Fibroblast of the aortic adventitia (primary cell): ENCODE measurements around the gene TPD52L1. TPM values are rescaled to one million over a fixed set of nuclear protein-coding genes. Genes with fewer than 3 reads are reported as not detected.
A peak's percentile ranks its signal among the peaks of the same experiment; 100 is the strongest.

ENCODE experiments used
- DNase-seq: peaks from one replicate; pipeline ENCODE4 v3.0.0-alpha.2; 2010; ENCODE audit warnings: low read depth
- H3K4me3 ChIP-seq: 2 replicates; pipeline ENCODE4 v1.5.1; 2011; ENCODE audit warnings: low read depth, mild to moderate bottlenecking, control low read depth, low read length, moderate library complexity
- total RNA-seq: library from RNA; depleted of rRNA; stranded (reverse); fragments of >200 nt; gene quantifications from 2 replicates; pipeline ENCODE4 v1.2.3, GENCODE V29; 2012; ENCODE audit warnings: low replicate concordance
- TF ChIP-seq, protein P1 (sequence below): IDR thresholded peaks from 2 replicates; pipeline ENCODE4 v1.5.1; 2011; ENCODE audit warnings: mild to moderate bottlenecking, low read length, control low read depth, inconsistent platforms; ENCODE audit not compliant: insufficient read depth

TPD52L1 gene
- total RNA-seq, 1 donor = 20.8 TPM

DNA sequence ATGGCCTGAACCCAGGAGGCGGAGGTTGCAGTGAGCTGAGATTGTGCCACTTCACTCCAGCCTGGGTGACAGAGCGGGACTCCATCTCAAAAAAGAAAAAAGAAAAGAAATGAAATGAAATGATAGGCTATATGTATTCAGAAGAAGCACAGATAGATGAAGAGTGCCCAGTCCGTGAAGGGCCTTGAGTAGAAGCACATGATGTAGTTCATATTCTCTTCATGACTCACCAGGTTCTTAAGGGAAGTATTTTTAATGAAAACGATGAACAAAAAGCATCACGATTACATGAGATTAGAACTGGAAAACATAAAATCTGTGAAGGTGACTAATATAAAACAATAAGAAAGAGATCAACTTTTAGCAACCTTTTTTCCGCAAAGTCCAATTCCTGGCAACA, 29.8 kb downstream of the TPD52L1 start:
- no peak for DNase-seq
- no peak overlapping the region for H3K4me3 ChIP-seq
- TF ChIP-seq, protein P1, sequence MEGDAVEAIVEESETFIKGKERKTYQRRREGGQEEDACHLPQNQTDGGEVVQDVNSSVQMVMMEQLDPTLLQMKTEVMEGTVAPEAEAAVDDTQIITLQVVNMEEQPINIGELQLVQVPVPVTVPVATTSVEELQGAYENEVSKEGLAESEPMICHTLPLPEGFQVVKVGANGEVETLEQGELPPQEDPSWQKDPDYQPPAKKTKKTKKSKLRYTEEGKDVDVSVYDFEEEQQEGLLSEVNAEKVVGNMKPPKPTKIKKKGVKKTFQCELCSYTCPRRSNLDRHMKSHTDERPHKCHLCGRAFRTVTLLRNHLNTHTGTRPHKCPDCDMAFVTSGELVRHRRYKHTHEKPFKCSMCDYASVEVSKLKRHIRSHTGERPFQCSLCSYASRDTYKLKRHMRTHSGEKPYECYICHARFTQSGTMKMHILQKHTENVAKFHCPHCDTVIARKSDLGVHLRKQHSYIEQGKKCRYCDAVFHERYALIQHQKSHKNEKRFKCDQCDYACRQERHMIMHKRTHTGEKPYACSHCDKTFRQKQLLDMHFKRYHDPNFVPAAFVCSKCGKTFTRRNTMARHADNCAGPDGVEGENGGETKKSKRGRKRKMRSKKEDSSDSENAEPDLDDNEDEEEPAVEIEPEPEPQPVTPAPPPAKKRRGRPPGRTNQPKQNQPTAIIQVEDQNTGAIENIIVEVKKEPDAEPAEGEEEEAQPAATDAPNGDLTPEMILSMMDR = no peak

GRCh38 chr6:125188037-125188436, 34.5 kb downstream of the TPD52L1 start:
- TF ChIP-seq, protein P1 = no peak
- DNase-seq = peak; percentile 47
- H3K4me3 ChIP-seq = no peak overlapping the region

- no peak for DNase-seq
- H3K4me3 ChIP-seq = no peak overlapping the region
- TF ChIP-seq, protein P1 = no peak
These were observed 35.1 kb downstream of the TPD52L1 start for GRCh38 chr6:125188594-125189203.

DNA sequence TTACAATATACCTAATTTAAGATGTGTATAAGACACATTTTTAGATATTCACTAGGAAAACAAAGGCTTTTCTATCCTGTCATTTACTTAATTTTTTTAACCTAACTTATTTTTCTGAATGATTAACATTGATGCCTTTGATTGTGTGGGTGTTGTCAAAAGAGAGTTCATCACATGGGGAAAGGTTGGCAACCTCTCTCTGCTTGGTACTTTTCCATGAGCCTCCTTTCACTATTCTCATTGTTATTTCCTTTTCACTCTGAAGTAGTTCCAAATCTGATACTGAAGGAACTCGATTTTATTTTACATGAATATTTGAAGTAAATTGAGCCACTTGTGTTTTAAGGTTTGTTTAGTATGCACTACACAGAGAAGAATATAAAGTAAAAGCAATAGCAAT, 35.9 kb downstream of the TPD52L1 start:
- TF ChIP-seq, protein P1 = no peak
- H3K4me3 ChIP-seq = no peak overlapping the region
- no peak for DNase-seq

GRCh38 chr6:125190667-125191066, 37.1 kb downstream of the TPD52L1 start:
- H3K4me3 ChIP-seq = no peak overlapping the region
- no peak for DNase-seq
- TF ChIP-seq, protein P1 = no peak

DNA sequence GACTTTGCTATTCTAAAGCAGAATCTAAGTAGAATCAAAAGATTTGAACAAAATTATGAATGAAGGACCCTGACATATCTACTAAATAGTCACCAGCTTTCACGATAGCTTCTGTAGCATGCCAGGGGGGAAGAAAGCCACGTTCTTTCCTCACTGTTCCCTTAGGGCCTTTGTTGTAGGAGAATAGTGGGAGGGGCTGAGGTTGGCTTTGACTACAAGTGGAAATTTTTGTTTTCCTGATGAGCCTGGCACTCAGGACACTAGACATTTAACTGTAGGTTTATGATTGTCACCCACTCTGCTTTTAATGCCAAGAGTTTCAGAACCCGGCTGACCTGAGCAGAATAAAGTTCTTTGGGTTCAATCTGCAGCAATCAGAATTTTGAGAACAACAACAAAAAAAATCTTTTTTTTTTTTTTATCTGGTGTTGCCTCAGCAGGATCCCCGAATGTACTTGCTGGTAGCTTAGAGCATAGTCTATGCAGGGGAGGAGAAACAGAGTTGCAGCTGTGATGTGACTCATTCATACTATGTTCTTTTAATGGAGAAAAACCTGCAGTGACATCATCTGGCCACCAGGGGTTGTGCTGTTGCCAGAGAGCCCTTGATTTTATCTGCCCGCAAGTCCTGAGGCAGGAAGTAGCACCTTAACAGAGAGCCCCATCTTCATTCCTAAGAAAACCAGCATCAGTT, 38.5 kb downstream of the TPD52L1 start:
- peak; percentile 86 for DNase-seq
- H3K4me3 ChIP-seq = no peak overlapping the region
- TF ChIP-seq, protein P1 = peak; percentile 78
